NCI-H2196 treated with DMSO at 0.1 percent for 48 hours (cell line): ENCODE data around the gene TPT1.
"Not testable (repeated sequence)": the region's sequence is repeated elsewhere in the genome, so short reads cannot be mapped to it uniquely, and the experiment has no call there.

Source experiments
- DNase-seq: peaks from one replicate; lab custom pipeline; 2025; ENCODE audit not compliant: unreplicated experiment; lab: John Stamatoyannopoulos, UW

TPT1 gene

GRCh38 chr13:45341034-45341798, at the start of gene TPT1:
Gene TPT1 (minus strand): TSS chr13:45341183. CDS start chr13:45341069, 114 bp downstream.
- DNase-seq, result peak; percentile 88

DNA sequence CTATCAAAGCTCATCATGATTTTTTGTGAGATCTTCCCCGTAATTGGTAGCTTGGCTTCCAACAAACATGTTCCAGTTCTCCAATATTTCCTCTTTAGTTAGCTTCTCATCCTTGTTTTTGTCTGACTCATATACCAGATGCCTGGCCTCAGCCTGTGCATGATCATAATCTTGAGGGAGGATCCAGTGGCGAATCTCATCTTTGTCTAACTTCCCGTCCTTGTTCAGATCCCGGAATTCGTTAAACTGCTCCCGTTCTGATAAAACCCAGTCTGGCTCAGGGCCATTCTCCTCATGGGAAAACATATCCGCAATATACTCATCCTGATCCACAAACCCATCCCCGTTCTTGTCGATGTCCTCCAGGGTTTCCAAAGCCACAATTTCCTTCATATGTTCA, 49.4 kb upstream of the TPT1 start:
- DNase-seq, result not testable (repeated sequence)

DNA sequence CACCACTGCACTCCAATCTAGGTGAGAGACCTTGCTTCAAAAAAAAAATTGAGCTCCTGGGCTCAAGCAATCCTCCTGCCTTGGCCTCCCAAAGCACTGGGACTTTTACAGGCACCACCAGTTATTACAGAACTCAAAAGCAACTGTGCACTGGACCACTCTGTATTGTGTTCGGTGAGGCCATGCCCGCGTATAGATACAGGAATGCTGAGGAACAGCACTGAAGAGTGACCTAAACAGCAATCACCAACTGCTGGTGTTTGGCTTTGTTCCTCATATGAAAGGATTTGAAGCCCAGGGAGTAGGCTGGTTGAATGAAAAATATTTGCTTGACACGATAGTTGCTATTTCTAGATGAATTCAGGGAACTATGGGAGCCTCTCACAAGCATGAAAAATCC, 47.7 kb upstream of the TPT1 start:
- no peak for DNase-seq

- not testable (repeated sequence) for DNase-seq
Measured at GRCh38 chr13:45386892-45387575, 46.1 kb upstream of the TPT1 start.

DNA sequence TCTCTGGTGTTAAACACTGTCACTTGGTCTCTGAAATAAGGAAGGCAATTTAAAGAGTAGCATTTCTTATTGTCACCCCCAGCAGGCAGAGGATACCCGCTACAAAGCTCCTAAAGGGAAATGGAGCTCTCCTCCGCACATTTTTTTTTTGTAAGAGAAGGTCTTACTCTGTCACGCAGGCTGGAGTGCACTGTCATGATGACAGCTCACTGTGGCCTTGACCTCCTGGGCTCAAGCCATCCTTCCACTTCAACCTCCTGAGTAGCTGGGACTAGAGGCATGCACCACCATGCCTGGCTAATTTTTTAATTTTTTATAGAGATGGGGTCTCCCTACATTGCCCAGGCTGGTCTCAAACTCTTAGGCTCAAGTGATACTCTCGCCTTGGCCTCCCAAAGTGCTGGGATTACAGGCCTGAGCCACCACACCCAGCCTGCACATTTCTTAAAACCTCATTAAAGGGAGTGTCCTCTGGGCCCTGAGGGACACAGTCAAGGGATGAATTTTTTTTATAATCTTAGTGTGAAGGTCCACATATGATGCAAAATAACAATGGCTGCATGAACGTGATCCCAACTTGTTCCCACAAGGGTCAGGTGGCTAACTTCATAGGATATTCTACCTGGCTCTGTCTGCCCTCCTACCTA, 45.0 kb upstream of the TPT1 start:
- DNase-seq, result no peak

DNA sequence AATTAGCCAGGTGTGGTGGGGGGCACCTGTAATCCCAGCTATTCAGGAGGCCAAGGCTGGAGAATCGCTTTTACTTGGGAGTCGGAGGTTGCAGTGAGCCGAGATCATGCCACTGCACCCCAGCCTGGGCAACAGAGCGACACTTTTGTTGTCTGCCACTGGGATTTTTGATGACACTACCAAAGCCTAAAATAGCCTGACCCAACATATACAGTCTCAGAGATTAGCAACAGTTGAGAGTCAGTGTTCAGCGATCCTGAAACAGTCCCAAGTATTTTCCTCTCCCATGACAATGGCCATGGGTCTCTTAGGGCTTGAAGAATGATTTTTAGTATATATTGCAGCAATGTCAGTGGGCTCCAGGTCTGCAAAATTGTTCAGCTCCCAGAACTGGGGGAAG, 44.3 kb upstream of the TPT1 start:
- no peak for DNase-seq

- DNase-seq, result no peak
Measured at GRCh38 chr13:45384474-45385174, 43.6 kb upstream of the TPT1 start.

DNA sequence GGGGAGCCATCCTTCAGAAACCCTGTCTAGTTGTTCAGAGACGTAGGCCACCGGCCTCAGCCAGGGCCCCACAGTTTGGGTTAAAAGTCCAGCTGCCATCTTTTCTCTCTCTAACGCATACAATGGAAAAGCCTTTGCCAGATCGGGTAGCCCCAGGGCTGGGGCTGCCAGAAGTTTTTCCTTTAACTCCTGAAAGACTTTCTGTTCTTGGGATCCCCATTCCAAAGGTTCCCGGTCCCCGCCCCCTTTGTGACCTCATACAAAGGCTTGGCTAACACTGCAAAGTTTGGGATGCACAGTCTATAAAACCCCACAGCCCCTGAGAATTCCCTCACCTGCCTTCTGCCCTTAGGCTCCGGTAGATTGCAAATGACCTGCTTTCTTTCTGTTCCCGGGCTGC, 41.8 kb upstream of the TPT1 start:
- not testable (repeated sequence) for DNase-seq

- no peak for DNase-seq
Measured at GRCh38 chr13:45381196-45381595, 40.2 kb upstream of the TPT1 start.

DNA sequence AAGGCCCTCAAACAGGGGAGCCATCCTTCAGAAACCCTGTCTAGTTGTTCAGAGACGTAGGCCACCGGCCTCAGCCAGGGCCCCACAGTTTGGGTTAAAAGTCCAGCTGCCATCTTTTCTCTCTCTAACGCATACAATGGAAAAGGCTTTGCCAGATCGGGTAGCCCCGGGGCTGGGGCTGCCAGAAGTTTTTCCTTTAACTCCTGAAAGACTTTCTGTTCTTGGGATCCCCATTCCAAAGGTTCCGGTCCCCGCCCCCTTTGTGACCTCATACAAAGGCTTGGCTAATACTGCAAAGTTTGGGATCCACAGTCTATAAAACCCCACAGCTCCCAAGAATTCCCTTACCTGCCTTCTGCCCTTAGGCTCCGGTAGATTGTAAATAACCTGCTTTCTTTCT, 39.7 kb upstream of the TPT1 start:
- DNase-seq, result not testable (repeated sequence)

GRCh38 chr13:45379516-45379915, 38.5 kb upstream of the TPT1 start:
- not testable (repeated sequence) for DNase-seq

GRCh38 chr13:45378786-45379185, 37.8 kb upstream of the TPT1 start:
- not testable (repeated sequence) for DNase-seq

GRCh38 chr13:45377314-45377713, 36.3 kb upstream of the TPT1 start:
- DNase-seq, result not testable (repeated sequence)

DNA sequence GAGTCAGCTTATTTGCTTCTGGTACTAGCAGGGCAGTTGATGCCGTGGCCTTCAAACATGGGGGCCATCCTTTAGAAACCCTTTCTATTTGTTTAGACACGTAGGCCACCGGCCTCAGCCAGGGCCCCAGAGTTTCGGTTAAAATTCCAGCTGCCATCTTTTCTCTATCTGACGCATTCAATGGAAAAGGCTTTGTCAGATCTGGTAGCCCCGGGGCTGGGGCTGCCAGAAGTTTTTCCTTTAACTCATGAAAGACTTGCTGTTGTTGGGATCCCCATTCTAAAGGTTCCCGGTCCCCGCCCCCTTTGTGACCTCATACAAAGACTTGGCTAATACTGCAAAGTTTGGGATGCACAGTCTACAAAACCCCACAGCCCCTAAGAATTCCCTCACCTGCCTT, 35.7 kb upstream of the TPT1 start:
- DNase-seq, result not testable (repeated sequence)

- DNase-seq, result no peak
Measured at GRCh38 chr13:45374917-45375316, 33.9 kb upstream of the TPT1 start.

- DNase-seq, result no peak
Measured at GRCh38 chr13:45373162-45373547, 32.2 kb upstream of the TPT1 start.

DNA sequence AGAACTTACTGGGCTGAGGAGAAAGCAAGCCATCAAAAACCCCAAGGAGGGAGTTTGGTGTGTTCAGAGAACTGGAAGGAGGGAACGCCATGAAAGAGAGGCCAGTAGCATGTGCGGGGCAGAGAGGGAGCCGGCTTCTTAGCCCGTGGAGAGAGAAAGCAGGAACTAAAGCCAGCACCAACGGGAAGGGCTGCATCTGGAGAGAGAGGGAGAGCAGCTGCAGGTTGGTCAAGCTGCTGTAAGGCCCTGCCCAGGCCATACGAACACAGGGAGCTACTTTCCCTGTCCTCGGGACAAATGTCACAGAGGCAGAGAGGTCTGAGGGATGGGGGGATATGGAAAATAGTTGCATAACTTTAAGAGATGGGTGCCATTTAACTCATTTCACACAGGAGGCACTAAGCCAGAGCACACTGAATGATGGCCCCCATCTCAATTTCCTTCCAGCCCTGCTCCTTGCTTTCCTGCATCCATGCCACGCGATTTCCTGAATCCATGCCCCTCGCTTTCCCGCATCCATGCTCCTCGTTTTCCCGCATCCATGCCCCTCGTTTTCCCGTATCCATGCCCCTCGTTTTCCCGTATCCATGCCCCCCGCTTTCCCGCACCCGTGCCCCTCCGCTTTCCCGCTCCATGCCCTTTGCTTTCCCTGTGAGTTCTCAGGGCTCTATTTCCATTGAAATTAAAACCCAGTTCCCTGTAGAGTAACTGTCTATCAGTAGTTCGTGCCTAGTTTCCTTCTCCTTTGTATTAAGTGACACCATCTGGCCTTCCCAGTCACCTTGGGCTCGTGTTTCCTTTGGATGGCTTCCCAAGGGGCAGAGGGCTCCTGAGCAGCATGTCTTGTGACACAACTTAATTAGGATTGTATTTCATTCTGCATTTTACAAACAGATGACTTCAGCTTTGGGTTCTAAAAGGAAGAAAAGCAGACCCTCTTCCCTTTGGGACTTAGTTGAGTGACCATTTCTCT, 31.5 kb upstream of the TPT1 start:
- no peak for DNase-seq

DNA sequence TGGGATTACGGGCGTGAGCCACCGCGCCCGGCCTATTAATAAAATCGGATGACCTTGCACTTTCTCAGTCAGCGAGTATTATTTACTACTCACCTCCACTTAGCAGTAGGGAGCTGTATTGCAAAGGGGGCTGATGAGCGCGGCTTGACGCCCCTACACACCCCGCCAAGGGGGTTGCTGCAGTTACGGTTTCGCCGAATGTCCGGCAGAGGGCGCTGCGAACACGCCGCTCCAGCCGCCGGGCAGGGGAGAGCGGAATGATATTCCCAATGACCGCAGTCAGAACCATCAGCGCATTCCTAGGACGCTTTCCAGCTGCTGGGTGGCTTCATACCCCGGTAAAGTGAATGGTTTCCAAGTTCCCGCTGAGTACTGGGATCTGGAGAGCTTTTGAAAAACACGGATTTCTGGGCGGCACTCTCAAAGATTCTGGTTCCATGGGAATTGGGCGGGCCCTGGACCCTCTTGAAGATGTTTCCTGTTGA, 30.0 kb upstream of the TPT1 start:
- no peak for DNase-seq

- DNase-seq, result no peak
Measured at GRCh38 chr13:45369116-45369515, 28.1 kb upstream of the TPT1 start.

DNA sequence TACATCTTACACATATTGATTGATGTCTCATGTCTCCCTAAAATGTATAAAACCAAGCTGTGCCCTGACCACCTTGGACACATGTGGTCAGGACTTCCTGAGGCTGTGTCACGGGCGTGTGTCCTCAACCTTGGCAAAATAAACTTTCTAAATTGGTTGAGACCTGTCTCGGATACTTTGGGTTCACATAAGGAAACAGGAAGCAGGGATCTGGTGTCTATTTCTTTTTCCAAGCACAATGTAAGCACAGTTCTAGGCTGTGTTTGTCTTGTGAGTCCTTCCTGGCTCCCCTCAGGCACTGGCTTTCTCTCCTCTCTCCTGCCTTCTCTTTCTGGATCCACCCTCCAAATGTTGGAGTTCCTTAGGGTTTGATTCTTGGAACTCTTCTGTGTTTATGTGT, 27.6 kb upstream of the TPT1 start:
- DNase-seq, result no peak
